ENCODE measurements around the gene CRAMP1.
A peak's percentile ranks its signal among the peaks of the same experiment; 100 is the strongest.

CRAMP1 gene

GRCh38 chr16:1674306-1674705 is 62.1 kb downstream of the CRAMP1 start:
- Mint-ChIP-seq H3K36me3 (peaks cover 3% of the 10 kb centered on the region), H3K9me3 (no peaks in the 10 kb centered on the region), H3K27ac (no peak overlapping the region), H3K4me3 (no peak overlapping the region), H3K27me3 (no peaks in the 10 kb centered on the region), H3K4me1 (peaks cover 12% of the 10 kb centered on the region)

- Mint-ChIP-seq H3K27ac (no peak overlapping the region), H3K4me3 (no peak overlapping the region), H3K9me3 (no peaks in the 10 kb centered on the region), H3K4me1 (peaks cover 13% of the 10 kb centered on the region), H3K27me3 (no peaks in the 10 kb centered on the region), H3K36me3 (peaks cover 2% of the 10 kb centered on the region)
Measured at GRCh38 chr16:1674751-1675664, 62.8 kb downstream of the CRAMP1 start.

GRCh38 chr16:1676661-1677060 is 64.5 kb downstream of the CRAMP1 start:
- Mint-ChIP-seq H3K36me3 (peaks cover 2% of the 10 kb centered on the region), H3K27ac (peak overlapping the region; percentile 17), H3K4me1 (peaks cover 28% of the 10 kb centered on the region), H3K9me3 (no peaks in the 10 kb centered on the region), H3K27me3 (no peaks in the 10 kb centered on the region), H3K4me3 (peak overlapping the region; percentile 69)

- peak overlapping the region; percentile 69 for H3K4me3 Mint-ChIP-seq
- H3K9me3 Mint-ChIP-seq, result no peaks in the 10 kb centered on the region
- H3K27ac Mint-ChIP-seq, result no peak overlapping the region
- peaks cover 28% of the 10 kb centered on the region for H3K4me1 Mint-ChIP-seq
- H3K27me3 Mint-ChIP-seq, result no peaks in the 10 kb centered on the region
- peaks cover 2% of the 10 kb centered on the region for H3K36me3 Mint-ChIP-seq
Measured at GRCh38 chr16:1677339-1677738, 65.2 kb downstream of the CRAMP1 start.

GRCh38 chr16:1677942-1678499 is 65.9 kb downstream of the CRAMP1 start, which contains the start of gene JPT2:
Gene JPT2 (plus strand): TSS chr16:1678279. CDS start chr16:1678313, 34 bp downstream.
- H3K4me1 Mint-ChIP-seq, result peaks cover 28% of the 10 kb centered on the region
- H3K27ac Mint-ChIP-seq, result peak within 1 kb of the TSS; percentile 88
- no peaks in the 10 kb centered on the region for H3K9me3 Mint-ChIP-seq

GRCh38 chr16:1678500-1679098 is 66.4 kb downstream of the CRAMP1 start:
- Mint-ChIP-seq H3K36me3 (no peaks in the 10 kb centered on the region), H3K9me3 (no peaks in the 10 kb centered on the region), H3K27ac (peak overlapping the region; percentile 88), H3K4me1 (peaks cover 31% of the 10 kb centered on the region), H3K27me3 (no peaks in the 10 kb centered on the region), H3K4me3 (peak overlapping the region; percentile 96)

More at GRCh38 chr16:1677942-1678499, 65.9 kb downstream of the CRAMP1 start, which contains the start of gene JPT2:
- H3K4me3 Mint-ChIP-seq, result peak within 1 kb of the TSS; percentile 96
- no peaks in the 10 kb centered on the region for H3K27me3 Mint-ChIP-seq
- H3K36me3 Mint-ChIP-seq, result peaks cover 2% of the 10 kb centered on the region

- peaks cover 34% of the 10 kb centered on the region for H3K4me1 Mint-ChIP-seq
- peak overlapping the region; percentile 96 for H3K4me3 Mint-ChIP-seq
- H3K36me3 Mint-ChIP-seq, result no peaks in the 10 kb centered on the region
- H3K27me3 Mint-ChIP-seq, result no peaks in the 10 kb centered on the region
- peak overlapping the region; percentile 55 for H3K27ac Mint-ChIP-seq
- H3K9me3 Mint-ChIP-seq, result no peaks in the 10 kb centered on the region
Measured at GRCh38 chr16:1680361-1680760, 68.2 kb downstream of the CRAMP1 start.

- Mint-ChIP-seq H3K27me3 (no peaks in the 10 kb centered on the region), H3K4me1 (peaks cover 34% of the 10 kb centered on the region), H3K27ac (no peak overlapping the region), H3K4me3 (peak overlapping the region; percentile 96), H3K36me3 (no peaks in the 10 kb centered on the region), H3K9me3 (no peaks in the 10 kb centered on the region)
Measured at GRCh38 chr16:1681032-1681431, 68.9 kb downstream of the CRAMP1 start.

- Mint-ChIP-seq H3K9me3 (no peaks in the 10 kb centered on the region), H3K4me1 (peaks cover 17% of the 10 kb centered on the region), H3K27me3 (no peaks in the 10 kb centered on the region), H3K27ac (no peak overlapping the region), H3K36me3 (peaks cover 2% of the 10 kb centered on the region), H3K4me3 (no peak overlapping the region)
Measured at GRCh38 chr16:1687427-1688316, 75.5 kb downstream of the CRAMP1 start.

GRCh38 chr16:1688807-1689560 is 76.8 kb downstream of the CRAMP1 start:
- peaks cover 11% of the 10 kb centered on the region for H3K4me1 Mint-ChIP-seq
- no peaks in the 10 kb centered on the region for H3K27me3 Mint-ChIP-seq
- H3K4me3 Mint-ChIP-seq, result no peak overlapping the region
- H3K27ac Mint-ChIP-seq, result no peak overlapping the region
- no peaks in the 10 kb centered on the region for H3K9me3 Mint-ChIP-seq
- H3K36me3 Mint-ChIP-seq, result peaks cover 2% of the 10 kb centered on the region

GRCh38 chr16:1689853-1690252 is 77.7 kb downstream of the CRAMP1 start:
- no peak overlapping the region for H3K4me3 Mint-ChIP-seq
- H3K9me3 Mint-ChIP-seq, result no peaks in the 10 kb centered on the region
- peaks cover 2% of the 10 kb centered on the region for H3K36me3 Mint-ChIP-seq
- peaks cover 11% of the 10 kb centered on the region for H3K4me1 Mint-ChIP-seq
- H3K27ac Mint-ChIP-seq, result no peak overlapping the region
- no peaks in the 10 kb centered on the region for H3K27me3 Mint-ChIP-seq

- no peaks in the 10 kb centered on the region for H3K9me3 Mint-ChIP-seq
- peaks cover 11% of the 10 kb centered on the region for H3K4me1 Mint-ChIP-seq
- peaks cover 2% of the 10 kb centered on the region for H3K36me3 Mint-ChIP-seq
- H3K27me3 Mint-ChIP-seq, result no peaks in the 10 kb centered on the region
- no peak overlapping the region for H3K4me3 Mint-ChIP-seq
- no peak overlapping the region for H3K27ac Mint-ChIP-seq
Measured at GRCh38 chr16:1690810-1691209, 78.7 kb downstream of the CRAMP1 start.

GRCh38 chr16:1691276-1691675 is 79.1 kb downstream of the CRAMP1 start:
- Mint-ChIP-seq H3K27me3 (no peaks in the 10 kb centered on the region), H3K27ac (no peak overlapping the region), H3K36me3 (peaks cover 2% of the 10 kb centered on the region), H3K4me3 (no peak overlapping the region), H3K4me1 (peaks cover 11% of the 10 kb centered on the region), H3K9me3 (no peaks in the 10 kb centered on the region)

- Mint-ChIP-seq H3K4me1 (peaks cover 8% of the 10 kb centered on the region), H3K27ac (no peak overlapping the region), H3K27me3 (no peaks in the 10 kb centered on the region), H3K4me3 (no peak overlapping the region), H3K36me3 (peaks cover 3% of the 10 kb centered on the region), H3K9me3 (no peaks in the 10 kb centered on the region)
Measured at GRCh38 chr16:1691956-1692355, 79.8 kb downstream of the CRAMP1 start.
